GM21786 (cell line): ENCODE data around the gene PPP1R14B.

Experiments
- ATAC-seq: cut with Tn5 transposase; IDR thresholded peaks from one replicate; pipeline ENCODE4 v1.9.1; 2021; ENCODE audit not compliant: unreplicated experiment

PPP1R14B gene

GRCh38 chr11:64211181-64211872 lies 35.4 kb downstream of the PPP1R14B start:
- ATAC-seq = no peak

GRCh38 chr11:64210301-64211020 lies 36.3 kb downstream of the PPP1R14B start:
- no peak for ATAC-seq

- no peak for ATAC-seq
These were observed 37.2 kb downstream of the PPP1R14B start for GRCh38 chr11:64209563-64209843.

- no peak for ATAC-seq
These were observed 37.8 kb downstream of the PPP1R14B start for GRCh38 chr11:64208796-64209562.

- ATAC-seq = no peak
These were observed 38.5 kb downstream of the PPP1R14B start for GRCh38 chr11:64208086-64208795.

GRCh38 chr11:64207256-64208085 lies 39.3 kb downstream of the PPP1R14B start:
- ATAC-seq = peak; percentile 66

GRCh38 chr11:64206457-64207255 lies 40.1 kb downstream of the PPP1R14B start, which contains the start of gene FERMT3:
FERMT3 (plus strand) TSS chr11:64206721; CDS start chr11:64207365, 644 bp downstream.
- ATAC-seq = no peak

GRCh38 chr11:64204464-64204989 lies 42.2 kb downstream of the PPP1R14B start:
- no peak for ATAC-seq

GRCh38 chr11:64204080-64204440 lies 42.7 kb downstream of the PPP1R14B start:
- ATAC-seq = no peak

GRCh38 chr11:64203421-64204079 lies 43.2 kb downstream of the PPP1R14B start:
- ATAC-seq = no peak

GRCh38 chr11:64202992-64203391 lies 43.8 kb downstream of the PPP1R14B start:
- ATAC-seq = no peak

- ATAC-seq = no peak
These were observed 45.2 kb downstream of the PPP1R14B start for GRCh38 chr11:64201543-64201942.

- ATAC-seq = no peak
These were observed 48.2 kb downstream of the PPP1R14B start for GRCh38 chr11:64198511-64198910.

- ATAC-seq = no peak
These were observed 50.1 kb downstream of the PPP1R14B start for GRCh38 chr11:64196626-64197025.
